H1 (cell line): ENCODE results near the gene SRRM2. TPM values are rescaled to one million over a fixed set of nuclear protein-coding genes. Genes with fewer than 3 reads are reported as not detected.

ENCODE experiments used
- CTCF ChIA-PET: fragments of 300-600 bp; sonication (Branson Sonifier 250); formaldehyde crosslinking; loops from one replicate; lab custom pipeline; 2021; ENCODE audit not compliant: partially characterized antibody; lab: Charles Lee
- POLR2A ChIA-PET: fragments of 300-600 bp; sonication (Branson Sonifier 250); formaldehyde crosslinking; loops from one replicate; lab custom pipeline; 2021; ENCODE audit warnings: inconsistent platforms; ENCODE audit not compliant: partially characterized antibody; lab: Charles Lee
- DNase-seq, 2 experiments: peaks; one replicate each; pipeline versions ENCODE4 v3.0.0 to v3.0.0-alpha.2; 2010 to 2022; ENCODE audit warnings: low spot score in 2 of 2, low read depth in 1 of 2, mixed read lengths in 1 of 2
- FAIRE-seq: peaks from 2 replicates; lab custom pipeline; 2011; peaks lifted over from hg19 to GRCh38; lab: Jason Lieb, UNC
- H2AFZ ChIP-seq: 2 replicates; pipeline ENCODE4 v1.8.1; 2012; ENCODE audit warnings: low read length, inconsistent platforms
- H2AK5ac ChIP-seq: 2 replicates; pipeline ENCODE4 v1.6.1; 2013; ENCODE audit warnings: low read depth, low read length
- H2BK120ac ChIP-seq: replicated peaks from 2 replicates; pipeline ENCODE3; 2013; ENCODE audit warnings: low read depth, low read length, inconsistent platforms
- H2BK12ac ChIP-seq: 2 replicates; pipeline ENCODE4 v1.6.1; 2013; ENCODE audit warnings: low read depth, low read length
- H2BK15ac ChIP-seq: 2 replicates; pipeline ENCODE4 v1.6.1; 2013; ENCODE audit warnings: low read length
- H2BK20ac ChIP-seq: 2 replicates; pipeline ENCODE4 v1.6.1; 2013; ENCODE audit warnings: low read length
- H2BK5ac ChIP-seq: 2 replicates; pipeline ENCODE4 v1.6.1; 2013; ENCODE audit warnings: low read depth, low read length
- H3K14ac ChIP-seq: 2 replicates; pipeline ENCODE4 v1.6.1; 2013; ENCODE audit warnings: inconsistent platforms; ENCODE audit not compliant: insufficient read length
- H3K18ac ChIP-seq: 2 replicates; pipeline ENCODE4 v1.6.1; 2013; ENCODE audit warnings: low read length; ENCODE audit errors: extremely low read depth
- H3K23ac ChIP-seq: 2 replicates; pipeline ENCODE4 v1.6.1; 2013; ENCODE audit warnings: inconsistent platforms; ENCODE audit not compliant: insufficient read length
- H3K23me2 ChIP-seq: 2 replicates; pipeline ENCODE4 v1.6.1; 2013; ENCODE audit warnings: low read depth, low read length
- H3K27ac ChIP-seq: 2 replicates; pipeline ENCODE4 v1.6.1; 2011; ENCODE audit warnings: low read depth, low read length, inconsistent platforms
- H3K27me3 ChIP-seq, 4 experiments: replicated peaks in 1 of 4; 1 replicate in 1 of 4; 2 replicates in 3 of 4; pipeline versions ENCODE4 v1.6.1 to v1.8.1; 2011 to 2013; ENCODE audit warnings: low read length in 3 of 4, mild to moderate bottlenecking in 3 of 4, inconsistent platforms in 2 of 4, mixed read lengths in 2 of 4, moderate library complexity in 1 of 4; ENCODE audit not compliant: control insufficient read depth in 3 of 4, insufficient read depth in 3 of 4; ENCODE audit errors: extremely low read depth in 1 of 4
- H3K36me3 ChIP-seq, 4 experiments: 2 replicates each; pipeline versions ENCODE4 v1.6.1 to v1.8.1; 2011 to 2013; ENCODE audit warnings: mild to moderate bottlenecking in 4 of 4, low read length in 3 of 4, moderate library complexity in 2 of 4, control low read depth in 1 of 4, inconsistent platforms in 1 of 4; ENCODE audit not compliant: insufficient read depth in 4 of 4, control insufficient read depth in 2 of 4
- H3K4ac ChIP-seq: replicated peaks from 2 replicates; pipeline ENCODE3; 2013; ENCODE audit warnings: low read length, low read depth, mixed read lengths, inconsistent platforms; ENCODE audit not compliant: insufficient read length
- H3K4me1 ChIP-seq, 4 experiments: replicated peaks in 1 of 4; 1 replicate in 1 of 4; 2 replicates in 3 of 4; pipeline versions ENCODE4 v1.6.1 to v1.8.1; 2011 to 2013; ENCODE audit warnings: low read length in 3 of 4, inconsistent platforms in 2 of 4, mixed read lengths in 1 of 4; ENCODE audit not compliant: insufficient read depth in 4 of 4, control insufficient read depth in 3 of 4
- H3K4me2 ChIP-seq, 2 experiments: 2 replicates each; pipeline versions ENCODE4 v1.6.1 to v1.8.1; 2011 to 2013; ENCODE audit warnings: low read depth in 2 of 2, low read length in 2 of 2, control low read depth in 1 of 2, inconsistent platforms in 1 of 2, mild to moderate bottlenecking in 1 of 2; ENCODE audit not compliant: insufficient read depth in 1 of 2
- H3K4me3 ChIP-seq, 4 experiments: fragments of 200-600, 300-600 bp in 1 of 4; sonication (generic), shearing (Covaris generic), sonication (Bioruptor Twin) in 1 of 4; 2 replicates each; pipeline versions ENCODE4 v1.5.1 to v1.8.1; 2011 to 2016; ENCODE audit warnings: low read length in 4 of 4, low read depth in 3 of 4, control low read depth in 2 of 4, inconsistent platforms in 2 of 4, mild to moderate bottlenecking in 2 of 4, mixed read lengths in 1 of 4, moderate library complexity in 1 of 4; ENCODE audit not compliant: insufficient read depth in 2 of 4; ENCODE audit errors: extremely low read depth in 1 of 4
- H3K56ac ChIP-seq: replicated peaks from 2 replicates; pipeline ENCODE3; 2013; ENCODE audit warnings: low read depth, mild to moderate bottlenecking, mixed read lengths, low read length, inconsistent platforms; ENCODE audit not compliant: insufficient read length
- H3K79me1 ChIP-seq: 2 replicates; pipeline ENCODE4 v1.6.1; 2013; ENCODE audit warnings: low read depth, low read length, control low read depth
- H3K79me2 ChIP-seq, 2 experiments: 2 replicates each; pipeline versions ENCODE4 v1.6.1 to v1.8.1; 2012 to 2013; ENCODE audit warnings: low read length in 2 of 2, mild to moderate bottlenecking in 2 of 2, inconsistent platforms in 1 of 2; ENCODE audit not compliant: insufficient read depth in 2 of 2, control insufficient read depth in 1 of 2
- H3K9ac ChIP-seq, 4 experiments: replicated peaks in 1 of 4; 1 replicate in 1 of 4; 2 replicates in 3 of 4; pipeline versions ENCODE4 v1.6.1 to v1.8.1; 2011 to 2013; ENCODE audit warnings: low read depth in 3 of 4, low read length in 3 of 4, control low read depth in 2 of 4, mild to moderate bottlenecking in 2 of 4, moderate library complexity in 2 of 4, inconsistent platforms in 1 of 4; ENCODE audit errors: extremely low read depth in 1 of 4
- H3K9me3 ChIP-seq, 2 experiments: 2 replicates each; pipeline versions ENCODE4 v1.6.1 to v1.8.1; 2012 to 2013; ENCODE audit warnings: mild to moderate bottlenecking in 2 of 2, moderate library complexity in 2 of 2, control low read depth in 1 of 2, inconsistent platforms in 1 of 2, low read depth in 1 of 2, low read length in 1 of 2, mixed read lengths in 1 of 2; ENCODE audit not compliant: insufficient read depth in 2 of 2
- H4K20me1 ChIP-seq, 2 experiments: replicated peaks in 1 of 2; 2 replicates each; pipeline versions ENCODE3 to v1.8.1; 2011 to 2013; ENCODE audit warnings: inconsistent platforms in 2 of 2, low read length in 2 of 2, mild to moderate bottlenecking in 1 of 2; ENCODE audit not compliant: insufficient read depth in 2 of 2, control insufficient read depth in 1 of 2
- H4K5ac ChIP-seq: 2 replicates; pipeline ENCODE4 v1.6.1; 2013; ENCODE audit warnings: low read length, low read depth, mixed read lengths, inconsistent platforms; ENCODE audit not compliant: insufficient read length
- H4K8ac ChIP-seq: 2 replicates; pipeline ENCODE4 v1.8.0; 2013; ENCODE audit warnings: mild to moderate bottlenecking, moderate library complexity, low read length, inconsistent platforms; ENCODE audit not compliant: insufficient read depth; ENCODE audit errors: extremely low read depth
- H4K91ac ChIP-seq: replicated peaks from 2 replicates; pipeline ENCODE3; 2013; ENCODE audit warnings: low read length, mixed read lengths, inconsistent platforms; ENCODE audit not compliant: insufficient read length
- MAX ChIP-seq: IDR thresholded peaks from 2 replicates; pipeline ENCODE4 v1.6.1; 2012; ENCODE audit warnings: inconsistent platforms
- SP1 ChIP-seq: IDR thresholded peaks from 2 replicates; pipeline ENCODE4 v1.6.1; 2011; ENCODE audit warnings: low read depth, low read length
- TAF1 ChIP-seq: IDR thresholded peaks from 2 replicates; pipeline ENCODE4 v1.6.1; 2011; ENCODE audit warnings: mild to moderate bottlenecking, low read depth, low read length
- WGBS, 2 experiments: shearing (Covaris generic) in 1 of 2; methylation state at CpG; one replicate each; pipeline versions ENCODE4 v1.1.6 to v1.1.7; 2013 to 2015; ENCODE audit warnings: low lambda C conversion rate in 2 of 2, mixed read lengths in 2 of 2, inconsistent platforms in 1 of 2, low coverage in 1 of 2, missing lambda C conversion rate in 1 of 2; ENCODE audit not compliant: insufficient replicate concordance in 2 of 2, insufficient coverage in 1 of 2, insufficient read length in 1 of 2; ENCODE audit errors: extremely low coverage in 1 of 2, missing lambda C conversion rate in 1 of 2; 5-methylcytosine and 5-hydroxymethylcytosine counted together
- polyA plus RNA-seq, 7 experiments: library from polyadenylated mRNA; depleted of rRNA in 3 of 7; stranded (reverse) in 5 of 7; unstranded in 2 of 7; fragments of >200 nt in 5 of 7; fragments of 200-250 nt in 2 of 7; gene quantifications; 1 replicate in 5 of 7; 2 replicates in 1 of 7; 4 replicates in 1 of 7; pipeline versions ENCODE4 v1.2.1 to v1.2.3, GENCODE V29; 2011 to 2013; ENCODE audit warnings: missing spikeins in 2 of 7, mixed read lengths in 2 of 7
- total RNA-seq: library from RNA; stranded (reverse); fragmentation: NEBNext Ultra II Directional; extraction: Animal tissue kit (Norgen Biotek cat#: 25700); gene quantifications from 2 replicates; pipeline ENCODE4 v1.2.1, GENCODE V29; 2021

SRRM2 gene
- total and polyA plus RNA-seq, 2 of the 8 experiments (the other 6 are each of a cell fraction or from before 2014, with no cell fraction given): 300 to 579 TPM

GRCh38 chr16:2739625-2740430, 12.6 kb upstream of the SRRM2 start:
- no peaks in the 10 kb centered on the region for H3K9me3 ChIP-seq
- ChIA-PET CTCF (interaction anchor here (0.6 kb wide), 1 partner anchor 10 kb away, joined by 3 read pairs; no protein-coding TSS in a partner anchor), POLR2A (interaction anchor here (1.0 to 8.0 kb wide), 7 partner anchors 9 to 33 kb away, joined by 3 to 96 read pairs (median 5); partner anchors contain the start of genes PRSS27 and SRRM2)
- no peaks in the 10 kb centered on the region for H3K27me3 ChIP-seq
- H3K4me1 ChIP-seq: peaks cover 0 to 3% (median 0%) of the 10 kb centered on the region in 4 experiments; a peak in 4 of 7 replicates
- H3K27ac ChIP-seq: no peak overlapping the region
- no peaks in the 10 kb centered on the region for H3K79me1 ChIP-seq
- no peak overlapping the region for H3K4me2 ChIP-seq
- H3K4ac ChIP-seq: no peak overlapping the region
- peak overlapping the region; percentile 45; the same call in 1 of the 2 replicates for H4K8ac ChIP-seq
- H3K4me3 ChIP-seq: no peak overlapping the region
- H4K20me1 ChIP-seq: peaks cover 0 to 1% of the 10 kb centered on the region in 2 experiments
- no peak overlapping the region for H3K14ac ChIP-seq
- no peaks in the 10 kb centered on the region for H3K23me2 ChIP-seq
- no peak overlapping the region for H3K18ac ChIP-seq
- no peak overlapping the region for H4K5ac ChIP-seq
- H2BK20ac ChIP-seq: no peak overlapping the region
- no peak overlapping the region for H2AFZ ChIP-seq
- H3K9ac ChIP-seq: no peak overlapping the region
- H3K23ac ChIP-seq: no peak overlapping the region
- 85% methylated on average over 7 of the region's 8 CpGs; no CpG with 5 or more reads in 1 of the 2 experiments for WGBS, 2 experiments
- FAIRE-seq (no peak), DNase-seq (no peak)
- no peak overlapping the region; the same call in 1 of the 2 replicates for H2BK12ac ChIP-seq
- no peak overlapping the region for H3K56ac ChIP-seq
- H2BK5ac ChIP-seq: no peak overlapping the region; the same call in 1 of the 2 replicates
- H4K91ac ChIP-seq: no peak overlapping the region
- H2AK5ac ChIP-seq: no peak overlapping the region
- no peak overlapping the region for H2BK15ac ChIP-seq
- no peak overlapping the region for H2BK120ac ChIP-seq
- no peaks in the 10 kb centered on the region for H3K36me3 ChIP-seq
- H3K79me2 ChIP-seq: no peaks in the 10 kb centered on the region
- TF ChIP-seq MAX (no peak), TAF1 (no peak), SP1 (no peak)
